Upper lobe of left lung (tissue), 6 donors: ENCODE measurements around the gene TIMM44. TPM values are rescaled to one million over a fixed set of nuclear protein-coding genes. Genes with fewer than 3 reads are reported as not detected.

Experiments used
- ATAC-seq, 2 donors: fragments of 200-7000 bp; cut with Tn5 transposase; one replicate each; pipeline ENCODE4 v1.9.1; 2022; ENCODE audit warnings: mild to moderate bottlenecking in 2 of 2, moderate library complexity in 2 of 2; ENCODE audit not compliant: low FRiP score in 2 of 2
- DNase-seq, 2 donors: peaks; one replicate each; pipeline ENCODE4 v3.0.0-alpha.2; 2019 to 2020
- H3K27ac ChIP-seq, 4 donors: fragments of 200-600 bp; sonication (generic); one replicate each; pipeline ENCODE4 v1.5.1; 2016 to 2019
- H3K27me3 ChIP-seq, 4 donors: fragments of 200-600 bp; sonication (generic); one replicate each; pipeline ENCODE4 v1.5.1; 2017 to 2019
- H3K36me3 ChIP-seq, 4 donors: fragments of 200-600 bp; sonication (generic); one replicate each; pipeline ENCODE4 v1.5.1; 2016 to 2019
- H3K4me1 ChIP-seq, 4 donors: fragments of 200-600 bp; sonication (generic); one replicate each; pipeline ENCODE4 v1.5.1; 2018 to 2019
- H3K4me3 ChIP-seq, 4 donors: fragments of 200-600 bp; sonication (generic); one replicate each; pipeline ENCODE4 v1.5.1; 2017 to 2019; ENCODE audit warnings: mild to moderate bottlenecking in 2 of 4, moderate library complexity in 1 of 4
- H3K9me3 ChIP-seq, 4 donors: fragments of 200-600 bp; sonication (generic); one replicate each; pipeline ENCODE4 v1.5.1; 2018 to 2019
- CTCF ChIP-seq, 6 experiments: fragments of 450-650 bp in 4 of 6; fragments of 200-600 bp in 2 of 6; sonication (generic) in 2 of 6; IDR thresholded peaks; one replicate each; pipeline ENCODE4 v1.5.1; 2016 to 2019; ENCODE audit warnings: antibody characterized with exemption in 6 of 6
- EP300 ChIP-seq, 4 donors: sonication (generic); formaldehyde crosslinking; IDR thresholded peaks; one replicate each; pipeline ENCODE4 v1.5.1; 2017; ENCODE audit warnings: antibody characterized with exemption in 4 of 4, control low read depth in 2 of 4
- POLR2A ChIP-seq, 4 donors: fragments of 450-650 bp; IDR thresholded peaks; one replicate each; pipeline ENCODE4 v1.5.1; 2016 to 2017; ENCODE audit warnings: antibody characterized with exemption in 4 of 4, mild to moderate bottlenecking in 2 of 4
- POLR2AphosphoS5 ChIP-seq, 2 donors: sonication (generic); formaldehyde crosslinking; IDR thresholded peaks; one replicate each; pipeline ENCODE4 v1.5.1; 2017; ENCODE audit warnings: antibody characterized with exemption in 2 of 2
- WGBS, 2 donors: methylation state at CpG; one replicate each; pipeline ENCODE4 v1.1.5; 2017 to 2018; 5-methylcytosine and 5-hydroxymethylcytosine counted together
- total RNA-seq, 6 donors: library from RNA; depleted of rRNA in 4 of 6; stranded (reverse); fragments of >200 nt in 4 of 6; gene quantifications; one replicate each; pipeline versions ENCODE4 v1.1.0 to v1.2.1, GENCODE V29; 2016 to 2021
- donor health status: DM: no; HTN: no; CAD: no; lungs with moderate emphysema.
- donor health status: DM: no; HTN: yes; CAD: no; lungs with severe emphysema.

The TIMM44 gene
- total RNA-seq, 6 donors from 2014 or later: 39.8 to 83.2 (median 52.7) TPM

GRCh38 chr19:7908742-7909461 lies 34.6 kb downstream of the TIMM44 start:
- H3K27me3 ChIP-seq: no peaks in the 10 kb centered on the region
- H3K36me3 ChIP-seq: peaks cover 26 to 63% (median 55%) of the 10 kb centered on the region in 4 donors
- peaks cover 19 to 33% (median 24%) of the 10 kb centered on the region in 4 donors for H3K4me1 ChIP-seq
- no peaks in the 10 kb centered on the region for H3K9me3 ChIP-seq
- DNase-seq (peak in 1 of 2 donors; percentile 75), ATAC-seq (no peak)
- H3K27ac ChIP-seq: no peak overlapping the region
- H3K4me3 ChIP-seq: no peak overlapping the region
- 93 to 96% methylated on average over 11 to 16 of the region's 19 CpGs for WGBS, 2 donors
- TF ChIP-seq CTCF (IDR thresholded peaks at IDR 0.05): no peak
- no peak for TF ChIP-seq POLR2A (IDR thresholded peaks at IDR 0.05)
- no peak for TF ChIP-seq POLR2AphosphoS5 (IDR thresholded peaks at IDR 0.05)
- no peak for TF ChIP-seq EP300 (IDR thresholded peaks at IDR 0.05)

- no peak for TF ChIP-seq EP300 (IDR thresholded peaks at IDR 0.05)
- TF ChIP-seq POLR2A (IDR thresholded peaks at IDR 0.05): no peak
- TF ChIP-seq CTCF (IDR thresholded peaks at IDR 0.05): no peak
- no peak for TF ChIP-seq POLR2AphosphoS5 (IDR thresholded peaks at IDR 0.05)
- H3K9me3 ChIP-seq: no peaks in the 10 kb centered on the region
- DNase-seq (peak in 1 of 2 donors; percentile 50), ATAC-seq (no peak)
- no peaks in the 10 kb centered on the region for H3K27me3 ChIP-seq
- H3K4me1 ChIP-seq: peaks cover 19 to 33% (median 24%) of the 10 kb centered on the region in 4 donors
- peaks cover 26 to 60% (median 53%) of the 10 kb centered on the region in 4 donors for H3K36me3 ChIP-seq
- no peak overlapping the region for H3K27ac ChIP-seq
- WGBS, 2 donors: 88 to 89% methylated on average over 10 to 14 of the region's 14 CpGs
- no peak overlapping the region for H3K4me3 ChIP-seq
These were observed 35.3 kb downstream of the TIMM44 start for GRCh38 chr19:7908078-7908699.

GRCh38 chr19:7907544-7907943 lies 35.9 kb downstream of the TIMM44 start:
- H3K36me3 ChIP-seq: peaks cover 23 to 54% (median 46%) of the 10 kb centered on the region in 4 donors
- H3K4me1 ChIP-seq: peaks cover 26 to 39% (median 30%) of the 10 kb centered on the region in 4 donors
- no peak for TF ChIP-seq POLR2A (IDR thresholded peaks at IDR 0.05)
- no peak for TF ChIP-seq POLR2AphosphoS5 (IDR thresholded peaks at IDR 0.05)
- no peak for TF ChIP-seq EP300 (IDR thresholded peaks at IDR 0.05)
- no peak for ATAC-seq
- H3K27ac ChIP-seq: no peak overlapping the region
- H3K27me3 ChIP-seq: no peaks in the 10 kb centered on the region
- WGBS, 2 donors: 86 to 95% methylated on average over 11 of the region's 11 CpGs
- H3K9me3 ChIP-seq: no peaks in the 10 kb centered on the region
- peak in 1 of 2 donors; percentile 53 for DNase-seq
- H3K4me3 ChIP-seq: no peak overlapping the region

GRCh38 chr19:7907122-7907521 lies 36.3 kb downstream of the TIMM44 start:
- DNase-seq (peak in 1 of 2 donors; percentile 61), ATAC-seq (no peak)
- peaks cover 19 to 49% (median 42%) of the 10 kb centered on the region in 4 donors for H3K36me3 ChIP-seq
- H3K4me1 ChIP-seq: peaks cover 30 to 43% (median 33%) of the 10 kb centered on the region in 4 donors
- WGBS, 2 donors: 90 to 92% methylated on average over 19 of the region's 19 CpGs
- no peak overlapping the region for H3K4me3 ChIP-seq
- no peak overlapping the region for H3K27ac ChIP-seq
- H3K27me3 ChIP-seq: no peaks in the 10 kb centered on the region
- no peak for TF ChIP-seq CTCF (IDR thresholded peaks at IDR 0.05)
- no peak for TF ChIP-seq POLR2AphosphoS5 (IDR thresholded peaks at IDR 0.05)
- no peak for TF ChIP-seq POLR2A (IDR thresholded peaks at IDR 0.05)
- TF ChIP-seq EP300 (IDR thresholded peaks at IDR 0.05): no peak
- no peaks in the 10 kb centered on the region for H3K9me3 ChIP-seq

- Histone ChIP-seq H3K9me3 (no peaks in the 10 kb centered on the region), H3K4me3 (no peak overlapping the region), H3K27me3 (no peaks in the 10 kb centered on the region), H3K27ac (no peak overlapping the region), H3K36me3 (peaks cover 8 to 37% (median 30%) of the 10 kb centered on the region in 4 donors), H3K4me1 (peaks cover 31 to 44% (median 33%) of the 10 kb centered on the region in 4 donors)
- 86 to 87% methylated on average over 10 of the region's 10 CpGs for WGBS, 2 donors
- peak in 1 of 2 donors; percentile 60 for DNase-seq
- ATAC-seq: no peak
- TF ChIP-seq POLR2A (IDR thresholded peaks at IDR 0.05): no peak
- no peak for TF ChIP-seq EP300 (IDR thresholded peaks at IDR 0.05)
- TF ChIP-seq CTCF (IDR thresholded peaks at IDR 0.05): no peak
- TF ChIP-seq POLR2AphosphoS5 (IDR thresholded peaks at IDR 0.05): no peak
These were observed 37.6 kb downstream of the TIMM44 start for GRCh38 chr19:7905859-7906258.
